ENCODE measurements around the gene NDUFA8. TPM values are rescaled to one million over a fixed set of nuclear protein-coding genes. Genes with fewer than 3 reads are reported as not detected.

Gene NDUFA8
- total RNA-seq, 1 donor, result 25.2 TPM

GRCh38 chr9:122186301-122186700 lies 26.7 kb upstream of the NDUFA8 start:
- no peak for TF ChIP-seq CTCF (IDR thresholded peaks at IDR 0.05; ENCODE audit: insufficient read depth, low read length)
- DNase-seq (ENCODE audit: low read depth), result no peak
- H3K4me3 ChIP-seq (ENCODE audit: low read depth, low read length), result no peak overlapping the region

- TF ChIP-seq CTCF (IDR thresholded peaks at IDR 0.05; ENCODE audit: insufficient read depth, low read length), result no peak
- H3K4me3 ChIP-seq (ENCODE audit: low read depth, low read length), result no peak overlapping the region
- no peak for DNase-seq (ENCODE audit: low read depth)
These were observed 25.0 kb upstream of the NDUFA8 start for GRCh38 chr9:122184551-122184950.

- no peak for DNase-seq (ENCODE audit: low read depth)
- TF ChIP-seq CTCF (IDR thresholded peaks at IDR 0.05; ENCODE audit: insufficient read depth, low read length), result no peak
- no peak overlapping the region for H3K4me3 ChIP-seq (ENCODE audit: low read depth, low read length)
These were observed 23.9 kb upstream of the NDUFA8 start for GRCh38 chr9:122183501-122183900.

- H3K4me3 ChIP-seq (ENCODE audit: low read depth, low read length), result no peak overlapping the region
- no peak for TF ChIP-seq CTCF (IDR thresholded peaks at IDR 0.05; ENCODE audit: insufficient read depth, low read length)
- DNase-seq (ENCODE audit: low read depth), result peak; percentile 75
These were observed 21.1 kb upstream of the NDUFA8 start for GRCh38 chr9:122180633-122181032.

GRCh38 chr9:122179690-122180074 lies 20.1 kb upstream of the NDUFA8 start:
- no peak for TF ChIP-seq CTCF (IDR thresholded peaks at IDR 0.05; ENCODE audit: insufficient read depth, low read length)
- peak; percentile 5 for DNase-seq (ENCODE audit: low read depth)

GRCh38 chr9:122179054-122179689 lies 19.6 kb upstream of the NDUFA8 start:
- DNase-seq (ENCODE audit: low read depth), result no peak
- H3K4me3 ChIP-seq (ENCODE audit: low read depth, low read length), result no peak overlapping the region
- TF ChIP-seq CTCF (IDR thresholded peaks at IDR 0.05; ENCODE audit: insufficient read depth, low read length), result no peak

More at GRCh38 chr9:122179690-122180074, 20.1 kb upstream of the NDUFA8 start:
- no peak overlapping the region for H3K4me3 ChIP-seq (ENCODE audit: low read depth, low read length)

GRCh38 chr9:122176916-122177315 lies 17.3 kb upstream of the NDUFA8 start:
- DNase-seq (ENCODE audit: low read depth), result no peak
- TF ChIP-seq CTCF (IDR thresholded peaks at IDR 0.05; ENCODE audit: insufficient read depth, low read length), result no peak
- H3K4me3 ChIP-seq (ENCODE audit: low read depth, low read length), result no peak overlapping the region

Data from fibroblast of the aortic adventitia (primary cell).